HEK293 (cell line): ENCODE data around the gene STUB1.

ENCODE experiments used
- GLIS1 ChIP-seq: fragments of 450-650 bp; formaldehyde crosslinking; IDR thresholded peaks from 2 replicates; pipeline ENCODE4 v1.5.1; 2016; ENCODE audit warnings: missing biosample characterization, missing genetic modification characterization
- KLF10 ChIP-seq: fragments of 450-650 bp; IDR thresholded peaks from 2 replicates; pipeline ENCODE4 v1.5.1; 2018; ENCODE audit warnings: missing biosample characterization, mild to moderate bottlenecking, missing genetic modification characterization
- KLF16 ChIP-seq: fragments of 450-650 bp; formaldehyde crosslinking; IDR thresholded peaks from 2 replicates; pipeline ENCODE4 v1.5.1; 2017; ENCODE audit warnings: missing biosample characterization, missing genetic modification characterization
- KLF17 ChIP-seq: fragments of 450-650 bp; formaldehyde crosslinking; IDR thresholded peaks from 2 replicates; pipeline ENCODE4 v1.5.1; 2016; ENCODE audit warnings: missing biosample characterization, missing genetic modification characterization
- KLF9 ChIP-seq: fragments of 450-650 bp; formaldehyde crosslinking; IDR thresholded peaks from 2 replicates; pipeline ENCODE4 v1.5.1; 2016; ENCODE audit warnings: missing biosample characterization, missing genetic modification characterization, low read depth
- PBX3 ChIP-seq: sonication (generic); formaldehyde crosslinking; IDR thresholded peaks from 2 replicates; pipeline ENCODE4 v1.8.1; 2022; ENCODE audit warnings: mild to moderate bottlenecking, moderate library complexity, missing genetic modification reagents
- REST ChIP-seq: fragments of 450-650 bp; formaldehyde crosslinking; IDR thresholded peaks from 2 replicates; pipeline ENCODE4 v1.5.1; 2016; ENCODE audit warnings: missing biosample characterization, missing genetic modification characterization
- ZBTB48 ChIP-seq: fragments of 450-650 bp; formaldehyde crosslinking; IDR thresholded peaks from 2 replicates; pipeline ENCODE4 v1.5.1; 2016; ENCODE audit warnings: missing biosample characterization, missing genetic modification characterization
- ZFP69B ChIP-seq: fragments of 450-650 bp; formaldehyde crosslinking; IDR thresholded peaks from 2 replicates; pipeline ENCODE4 v1.5.1; 2016; ENCODE audit warnings: missing biosample characterization, missing genetic modification characterization
- ZNF121 ChIP-seq: fragments of 450-650 bp; formaldehyde crosslinking; IDR thresholded peaks from 2 replicates; pipeline ENCODE4 v1.5.1; 2016; ENCODE audit warnings: missing biosample characterization, missing genetic modification characterization
- ZNF155 ChIP-seq: fragments of 450-650 bp; formaldehyde crosslinking; IDR thresholded peaks from 2 replicates; pipeline ENCODE4 v1.5.1; 2016; ENCODE audit warnings: missing biosample characterization, missing genetic modification characterization
- ZNF274 ChIP-seq, 2 experiments: fragments of 200-500 bp in 1 of 2; fragments of 450-650 bp in 1 of 2; sonication (Bioruptor generic) in 1 of 2; formaldehyde crosslinking in 1 of 2; IDR thresholded peaks; 2 replicates each; pipeline versions ENCODE4 v1.5.1 to v1.6.1; 2014 to 2016; ENCODE audit warnings: borderline replicate concordance in 1 of 2, inconsistent platforms in 1 of 2, low read length in 1 of 2, missing biosample characterization in 1 of 2, missing genetic modification characterization in 1 of 2
- ZNF292 ChIP-seq: fragments of 450-650 bp; formaldehyde crosslinking; IDR thresholded peaks from 2 replicates; pipeline ENCODE4 v1.5.1; 2016; ENCODE audit warnings: low read depth, missing biosample characterization, missing genetic modification characterization, borderline replicate concordance
- ZNF311 ChIP-seq: fragments of 450-650 bp; formaldehyde crosslinking; IDR thresholded peaks from 2 replicates; pipeline ENCODE4 v1.5.1; 2017; ENCODE audit warnings: missing biosample characterization, missing genetic modification characterization, borderline replicate concordance
- ZNF366 ChIP-seq: fragments of 450-650 bp; formaldehyde crosslinking; conservative IDR thresholded peaks from 2 replicates; pipeline ENCODE4 v1.5.1; 2016; ENCODE audit warnings: missing biosample characterization, missing genetic modification characterization
- ZNF416 ChIP-seq: fragments of 450-650 bp; formaldehyde crosslinking; IDR thresholded peaks from 2 replicates; pipeline ENCODE4 v1.5.1; 2016; ENCODE audit warnings: missing biosample characterization, missing genetic modification characterization
- ZNF48 ChIP-seq: fragments of 450-650 bp; formaldehyde crosslinking; IDR thresholded peaks from 2 replicates; pipeline ENCODE4 v1.5.1; 2016; ENCODE audit warnings: missing biosample characterization, missing genetic modification characterization
- ZNF518A ChIP-seq: fragments of 450-650 bp; formaldehyde crosslinking; conservative IDR thresholded peaks from 2 replicates; pipeline ENCODE4 v1.5.1; 2016; ENCODE audit warnings: low read depth, missing biosample characterization, missing genetic modification characterization
- ZNF529 ChIP-seq: fragments of 450-650 bp; formaldehyde crosslinking; IDR thresholded peaks from 2 replicates; pipeline ENCODE4 v1.5.1; 2017; ENCODE audit warnings: missing genetic modification characterization, missing biosample characterization; ENCODE audit not compliant: insufficient replicate concordance
- ZNF548 ChIP-seq: fragments of 450-650 bp; formaldehyde crosslinking; IDR thresholded peaks from 2 replicates; pipeline ENCODE4 v1.5.1; 2016; ENCODE audit warnings: missing biosample characterization, missing genetic modification characterization
- ZNF549 ChIP-seq: fragments of 450-650 bp; IDR thresholded peaks from 2 replicates; pipeline ENCODE4 v1.5.1; 2018; ENCODE audit warnings: missing biosample characterization, missing genetic modification characterization, mild to moderate bottlenecking, inconsistent platforms, moderate library complexity
- ZNF610 ChIP-seq: fragments of 450-650 bp; formaldehyde crosslinking; IDR thresholded peaks from 2 replicates; pipeline ENCODE4 v1.5.1; 2016; ENCODE audit warnings: missing biosample characterization, missing genetic modification characterization, borderline replicate concordance
- ZNF670 ChIP-seq: fragments of 450-650 bp; formaldehyde crosslinking; IDR thresholded peaks from 2 replicates; pipeline ENCODE4 v1.5.1; 2016; ENCODE audit warnings: missing biosample characterization, missing genetic modification characterization, low read depth

Gene STUB1

GRCh38 chr16:683396-684070 lies 3.3 kb downstream of the STUB1 start (continued):
- peak; percentile 17; the same call in 1 of the 2 replicates for TF ChIP-seq PBX3 (CRISPR knock-in tag)
- TF ChIP-seq REST = peak; percentile 26; the same call in 1 of the 2 replicates
- TF ChIP-seq ZNF549 (tag by site-specific recombination) = no peak
- TF ChIP-seq KLF16 (tag by site-specific recombination) = peak; percentile 74; the same call in 1 of the 2 replicates
- peak; percentile 88 for TF ChIP-seq KLF17 (tag by site-specific recombination)
- TF ChIP-seq ZFP69B (tag by site-specific recombination) = peak; percentile 88
- no peak for TF ChIP-seq ZNF518A
- TF ChIP-seq ZNF610 (tag by site-specific recombination) = peak; percentile 45; the same call in 1 of the 2 replicates
- no peak for TF ChIP-seq ZNF311 (tag by site-specific recombination)
- no peak for TF ChIP-seq ZNF48 (tag by site-specific recombination)
- TF ChIP-seq ZNF529 (tag by site-specific recombination) = no peak
- no peak for TF ChIP-seq ZNF292 (tag by site-specific recombination)
- TF ChIP-seq ZNF670 = no peak
- peak; percentile 33; the same call in 1 of the 2 replicates for TF ChIP-seq ZBTB48 (tag by site-specific recombination)
- peak; percentile 77 for TF ChIP-seq KLF9
- no peak for TF ChIP-seq ZNF416
- TF ChIP-seq ZNF366 (tag by site-specific recombination) = no peak
- peak; percentile 38 for TF ChIP-seq GLIS1 (tag by site-specific recombination)
- no peak for TF ChIP-seq ZNF274 (IDR thresholded peaks at IDR 0.05; ENCODE audit: low read length)
- no peak for TF ChIP-seq ZNF274 (tag by site-specific recombination; IDR thresholded peaks at IDR 0.05; ENCODE audit: borderline replicate concordance)
- no peak; the same call in 1 of the 2 replicates for TF ChIP-seq KLF10 (tag by site-specific recombination)
- no peak for TF ChIP-seq ZNF155 (tag by site-specific recombination)
- no peak for TF ChIP-seq ZNF548
- TF ChIP-seq ZNF121 (tag by site-specific recombination) = peak; percentile 71; the same call in 1 of the 2 replicates
